Stomach smooth muscle (tissue), 2 donors: Measurements from ENCODE around the gene ASIC5.

ENCODE experiments used
- H3K27ac ChIP-seq: one replicate; pipeline ENCODE4 v1.7.0; 2013; ENCODE audit warnings: mild to moderate bottlenecking, low read length, inconsistent platforms
- H3K27me3 ChIP-seq, 2 donors: one replicate each; pipeline ENCODE4 v1.7.0; 2013; ENCODE audit warnings: low read length in 2 of 2; ENCODE audit not compliant: insufficient read depth in 2 of 2, control insufficient read depth in 1 of 2
- H3K36me3 ChIP-seq, 2 donors: one replicate each; pipeline ENCODE4 v1.7.0; 2013; ENCODE audit warnings: low read length in 2 of 2; ENCODE audit not compliant: control insufficient read depth in 2 of 2, insufficient read depth in 2 of 2
- H3K4me1 ChIP-seq: one replicate; pipeline ENCODE4 v1.7.0; 2013; ENCODE audit warnings: low read length; ENCODE audit not compliant: control insufficient read depth, insufficient read depth
- H3K4me3 ChIP-seq, 2 donors: one replicate each; pipeline ENCODE4 v1.7.0; 2013; ENCODE audit warnings: low read length in 2 of 2
- H3K9ac ChIP-seq, 2 donors: one replicate each; pipeline ENCODE4 v1.7.0; 2013; ENCODE audit warnings: low read length in 2 of 2, mild to moderate bottlenecking in 1 of 2
- H3K9me3 ChIP-seq, 2 donors: one replicate each; pipeline ENCODE4 v1.7.0; 2013; ENCODE audit warnings: low read length in 2 of 2; ENCODE audit not compliant: control insufficient read depth in 2 of 2
- donor health status: healthy.
- donor health status: Pancreatic carcinoma.

Gene ASIC5

GRCh38 chr4:155784637-155785036, 81.4 kb downstream of the ASIC5 start:
- no peak overlapping the region for H3K4me3 ChIP-seq
- peaks cover 0 to 2% of the 10 kb centered on the region in 2 donors for H3K36me3 ChIP-seq
- no peaks in the 10 kb centered on the region for H3K27me3 ChIP-seq
- H3K9ac ChIP-seq: no peak overlapping the region
- H3K4me1 ChIP-seq: peaks cover 14% of the 10 kb centered on the region
- H3K9me3 ChIP-seq: no peaks in the 10 kb centered on the region
- H3K27ac ChIP-seq: no peak overlapping the region

GRCh38 chr4:155781249-155781831, 84.7 kb downstream of the ASIC5 start:
- Histone ChIP-seq H3K4me1 (peaks cover 12% of the 10 kb centered on the region), H3K27me3 (no peaks in the 10 kb centered on the region), H3K36me3 (no peaks in the 10 kb centered on the region), H3K27ac (no peak overlapping the region), H3K4me3 (no peak overlapping the region), H3K9ac (no peak overlapping the region), H3K9me3 (no peaks in the 10 kb centered on the region)

GRCh38 chr4:155780775-155781174, 85.3 kb downstream of the ASIC5 start:
- Histone ChIP-seq H3K9ac (no peak overlapping the region), H3K9me3 (no peaks in the 10 kb centered on the region), H3K27me3 (no peaks in the 10 kb centered on the region), H3K27ac (peak overlapping the region; percentile 26), H3K4me3 (no peak overlapping the region), H3K4me1 (peaks cover 12% of the 10 kb centered on the region), H3K36me3 (no peaks in the 10 kb centered on the region)
